AG04450 (cell line): ENCODE measurements around the gene SGMS1. TPM values are rescaled to one million over a fixed set of nuclear protein-coding genes. Genes with fewer than 3 reads are reported as not detected.
A peak's percentile ranks its signal among the peaks of the same experiment; 100 is the strongest.

Source experiments
- CTCF ChIA-PET: fragments of 300-600, 350-600 bp; formaldehyde crosslinking; extraction: SDS; loops from one replicate; lab custom pipeline; 2022; ENCODE audit warnings: antibody characterized with exemption, inconsistent platforms; lab: Charles Lee
- POLR2A ChIA-PET: fragments of 350-600 bp; formaldehyde crosslinking; extraction: SDS; loops from one replicate; lab custom pipeline; 2021; ENCODE audit warnings: antibody characterized with exemption, inconsistent platforms; lab: Yijun Ruan, JAX
- DNase-seq: peaks from one replicate; pipeline ENCODE4 v3.0.0-alpha.2; 2011; ENCODE audit warnings: low read depth, low spot score
- H3K27ac ChIP-seq: one replicate; pipeline ENCODE4 v1.5.1; 2012; ENCODE audit warnings: low read depth, low read length, control low read depth
- H3K27me3 ChIP-seq: one replicate; pipeline ENCODE4 v1.6.0; 2012; ENCODE audit warnings: low read length; ENCODE audit not compliant: control insufficient read depth, insufficient read depth
- H3K4me3 ChIP-seq: 2 replicates; pipeline ENCODE4 v1.5.1; 2011; ENCODE audit warnings: mild to moderate bottlenecking, low read depth, low read length, control low read depth
- H3K9me3 ChIP-seq: 2 replicates; pipeline ENCODE4 v1.5.1; 2012; ENCODE audit warnings: low read length; ENCODE audit not compliant: control insufficient read depth, insufficient read depth
- CTCF ChIP-seq: IDR thresholded peaks from 2 replicates; pipeline ENCODE4 v1.5.1; 2011; ENCODE audit warnings: low read depth, low read length, control low read depth, inconsistent platforms
- polyA plus RNA-seq: library from polyadenylated mRNA; depleted of rRNA; stranded (reverse); fragments of >200 nt; gene quantifications from 2 replicates; pipeline ENCODE4 v1.2.3, GENCODE V29; 2011

Gene SGMS1
- polyA plus RNA-seq, 1 experiment, result 17.7 TPM

DNA sequence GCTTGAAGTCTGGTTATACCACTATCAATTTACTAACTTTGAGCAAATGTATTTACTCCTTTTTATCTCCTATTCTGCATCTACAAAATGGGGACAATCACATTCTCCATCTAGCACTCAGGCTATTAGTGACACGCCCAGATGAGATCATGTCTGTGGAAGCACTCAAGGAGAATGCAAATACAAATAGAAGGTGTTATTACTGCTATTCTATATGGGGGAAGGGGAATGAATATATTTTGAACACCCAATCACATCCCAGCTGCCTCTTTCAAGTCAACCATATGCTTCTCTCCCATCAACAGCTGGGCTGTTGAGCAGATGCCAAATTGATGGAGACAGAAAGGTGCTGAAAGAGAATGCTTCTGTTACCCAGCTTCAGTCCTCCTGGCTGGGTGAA is 23.5 kb downstream of the SGMS1 start:
- no peaks in the 10 kb centered on the region for H3K9me3 ChIP-seq
- POLR2A ChIA-PET, result no interaction called here
- no peaks in the 10 kb centered on the region for H3K27me3 ChIP-seq
- CTCF ChIA-PET, result interaction anchor here (1.0 kb wide), 1 partner anchor 20 kb away, joined by 3 read pairs; no protein-coding TSS in a partner anchor
- no peak overlapping the region for H3K27ac ChIP-seq
- no peak for DNase-seq
- no peak overlapping the region for H3K4me3 ChIP-seq
- TF ChIP-seq CTCF, result no peak

DNA sequence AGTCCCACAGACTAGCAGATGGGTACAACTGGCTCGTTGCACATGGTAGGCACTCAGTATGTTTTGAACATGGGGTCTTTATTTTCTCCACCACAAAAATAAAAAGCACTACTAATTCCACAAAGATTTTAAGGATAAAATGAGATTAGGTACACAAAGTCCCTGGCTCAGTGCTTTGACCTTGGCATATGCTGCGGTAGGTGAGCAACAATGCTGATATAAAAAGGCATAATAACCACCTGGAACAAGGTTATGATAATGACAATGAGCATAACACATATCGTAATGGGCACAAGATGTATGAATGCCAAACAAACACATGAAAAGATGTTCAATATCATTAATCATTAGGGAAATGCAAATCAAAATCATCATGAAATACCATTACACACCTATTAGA is 26.9 kb downstream of the SGMS1 start:
- TF ChIP-seq CTCF, result no peak
- ChIA-PET POLR2A (no interaction called here), CTCF (no interaction called here)
- Histone ChIP-seq H3K27me3 (no peaks in the 10 kb centered on the region), H3K9me3 (no peaks in the 10 kb centered on the region), H3K4me3 (no peak overlapping the region), H3K27ac (no peak overlapping the region)
- DNase-seq, result no peak

GRCh38 chr10:50596456-50596855 is 27.3 kb downstream of the SGMS1 start:
- TF ChIP-seq CTCF, result no peak
- ChIA-PET POLR2A (no interaction called here), CTCF (no interaction called here)
- Histone ChIP-seq H3K9me3 (no peaks in the 10 kb centered on the region), H3K27me3 (no peaks in the 10 kb centered on the region), H3K27ac (no peak overlapping the region), H3K4me3 (no peak overlapping the region)
- no peak for DNase-seq

DNA sequence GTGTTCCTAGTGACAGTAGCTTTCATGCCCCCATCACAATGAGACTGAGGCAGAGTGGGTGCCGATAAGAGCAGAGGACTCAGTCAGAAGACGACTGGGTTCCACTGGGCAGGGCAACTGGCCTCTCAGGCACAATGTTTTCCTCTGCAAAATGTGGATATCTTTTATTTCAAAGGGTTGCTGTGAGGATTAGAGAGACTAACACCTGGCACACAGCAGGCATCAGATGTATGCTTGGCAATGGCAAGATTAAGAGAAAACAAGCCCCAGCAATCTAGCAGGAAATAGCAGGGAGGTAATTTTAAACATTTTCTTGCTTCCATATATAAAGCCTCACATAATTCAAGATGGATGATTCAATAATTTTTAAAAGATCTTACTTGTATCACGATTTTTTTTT is 28.0 kb downstream of the SGMS1 start:
- CTCF ChIA-PET, result no interaction called here
- no peak for DNase-seq
- no peaks in the 10 kb centered on the region for H3K27me3 ChIP-seq
- no peak overlapping the region for H3K27ac ChIP-seq
- H3K9me3 ChIP-seq, result no peaks in the 10 kb centered on the region
- no peak overlapping the region for H3K4me3 ChIP-seq
- TF ChIP-seq CTCF, result no peak
- POLR2A ChIA-PET, result no interaction called here

DNA sequence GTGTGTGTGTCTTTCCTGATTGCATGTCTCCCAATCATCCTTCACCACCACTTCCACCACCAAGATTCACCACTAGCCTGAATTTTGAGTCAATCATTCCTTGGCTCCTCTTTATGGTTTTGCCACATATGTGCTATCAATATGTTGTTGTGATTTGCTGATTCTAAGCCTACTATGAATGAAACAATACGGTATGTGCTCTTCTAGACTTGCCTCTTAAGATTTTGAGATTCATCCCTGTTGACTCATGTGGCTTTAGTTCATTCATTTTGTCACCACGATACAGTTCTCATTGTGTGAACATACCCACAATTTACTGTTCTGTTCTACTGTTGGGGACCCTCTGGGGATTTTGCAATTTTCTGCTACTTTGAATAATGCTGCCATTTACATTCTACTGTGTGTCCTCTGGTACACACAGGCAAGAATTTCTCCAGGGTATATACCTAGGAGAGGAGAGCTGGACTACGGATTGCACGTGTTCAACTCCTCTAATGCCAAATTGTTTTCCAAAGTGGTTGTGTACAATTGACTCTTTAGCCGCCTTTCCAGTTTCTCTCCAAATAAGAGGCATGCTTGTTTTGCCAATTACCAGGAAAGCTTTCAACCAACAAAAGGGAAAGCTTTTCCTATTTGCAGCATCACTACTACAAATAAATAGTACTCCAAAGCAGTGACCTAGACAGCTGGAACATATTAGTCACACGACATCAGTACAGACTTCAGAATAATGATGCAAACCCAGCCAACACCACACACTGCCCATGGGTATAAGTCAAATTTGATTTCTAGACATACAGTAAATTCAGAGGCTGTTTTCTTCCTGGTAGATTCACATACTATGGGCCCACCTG is 30.0 kb downstream of the SGMS1 start:
- peak; percentile 37 for DNase-seq
- POLR2A ChIA-PET, result interaction anchor here (1.3 to 1.5 kb wide), 2 partner anchors 11 to 28 kb away, joined by 4 to 7 read pairs; no protein-coding TSS in a partner anchor
- no peaks in the 10 kb centered on the region for H3K27me3 ChIP-seq
- H3K9me3 ChIP-seq, result no peaks in the 10 kb centered on the region
- no peak for TF ChIP-seq CTCF
- H3K27ac ChIP-seq, result no peak overlapping the region
- CTCF ChIA-PET, result interaction anchor here (0.8 kb wide), 1 partner anchor 41 kb away, joined by 3 read pairs; no protein-coding TSS in a partner anchor
- no peak overlapping the region for H3K4me3 ChIP-seq
